HL-60 (cell line): ENCODE results near the gene ZBTB7C.

Experiments
- CTCF ChIP-seq: IDR thresholded peaks from one replicate; pipeline ENCODE4 v1.5.1; 2011; ENCODE audit warnings: low read length, control low read depth, inconsistent platforms; ENCODE audit not compliant: insufficient read depth
- POLR2AphosphoS5 ChIP-seq: IDR thresholded peaks from 2 replicates; pipeline ENCODE4 v1.6.1; 2012; ENCODE audit warnings: low read depth

GRCh38 chr18:48018851-48019250 is 390.3 kb downstream of the ZBTB7C start:
- TF ChIP-seq CTCF (no peak), POLR2AphosphoS5 (no peak)
